GM23338 (cell line): ENCODE data around the gene OCEL1. TPM values are rescaled to one million over a fixed set of nuclear protein-coding genes. Genes with fewer than 3 reads are reported as not detected.

ENCODE experiments used
- ATAC-seq: fragments of 200-7000 bp; cut with Tn5 transposase; 3 replicates; pipeline ENCODE4 v1.9.1; 2020
- DNase-seq: peaks from one replicate; pipeline ENCODE4 v3.0.0-alpha.2; 2015; ENCODE audit warnings: low spot score
- H2AFZ ChIP-seq: fragments of 200-600 bp; sonication (generic); 2 replicates; pipeline ENCODE4 v1.8.0; 2016; ENCODE audit warnings: antibody characterized with exemption, mild to moderate bottlenecking, moderate library complexity
- H3F3A ChIP-seq: fragments of 200-600 bp; sonication (generic); replicated peaks from 2 replicates; pipeline ENCODE4 v1.8.0; 2017; ENCODE audit warnings: antibody characterized with exemption, mixed run types, low read depth
- H3K27ac ChIP-seq: fragments of 200-600 bp; sonication (generic); 2 replicates; pipeline ENCODE4 v1.6.1; 2016; ENCODE audit warnings: low read depth
- H3K27me3 ChIP-seq: fragments of 200-600 bp; sonication (generic); 2 replicates; pipeline ENCODE4 v1.8.0; 2016; ENCODE audit warnings: mild to moderate bottlenecking, mixed run types, moderate library complexity; ENCODE audit not compliant: insufficient read depth
- H3K36me3 ChIP-seq: fragments of 200-600 bp; sonication (generic); 2 replicates; pipeline ENCODE4 v1.8.0; 2016; ENCODE audit warnings: mild to moderate bottlenecking; ENCODE audit not compliant: insufficient read depth
- H3K4me1 ChIP-seq: fragments of 200-600 bp; sonication (generic); 2 replicates; pipeline ENCODE4 v1.8.0; 2016; ENCODE audit warnings: mild to moderate bottlenecking, moderate library complexity; ENCODE audit not compliant: insufficient read depth
- H3K4me2 ChIP-seq: fragments of 200-600 bp; sonication (generic); 2 replicates; pipeline ENCODE4 v1.7.1; 2017; ENCODE audit warnings: mixed run types
- H3K4me3 ChIP-seq: fragments of 200-600 bp; sonication (generic); 2 replicates; pipeline ENCODE4 v1.6.1; 2016; ENCODE audit warnings: mixed run types
- H3K79me2 ChIP-seq: fragments of 200-600 bp; sonication (generic); replicated peaks from 2 replicates; pipeline ENCODE4 v1.8.0; 2017; ENCODE audit warnings: mild to moderate bottlenecking; ENCODE audit not compliant: insufficient read depth
- H3K9me2 ChIP-seq: fragments of 200-600 bp; sonication (generic); 2 replicates; pipeline ENCODE4 v1.8.0; 2017; ENCODE audit not compliant: insufficient read depth
- H4K20me1 ChIP-seq: fragments of 200-600 bp; sonication (generic); replicated peaks from 2 replicates; pipeline ENCODE4 v1.8.0; 2017; ENCODE audit warnings: mild to moderate bottlenecking; ENCODE audit not compliant: insufficient read depth
- H3K27ac Mint-ChIP-seq: 2 replicates; pipeline ENCODE4 v1.8.0; 2020; ENCODE audit warnings: inconsistent platforms, mild to moderate bottlenecking, moderate library complexity, mixed read lengths
- H3K27me3 Mint-ChIP-seq: 3 replicates; pipeline ENCODE4 v1.8.0; 2022; ENCODE audit warnings: low read depth, mild to moderate bottlenecking, moderate library complexity, mixed read lengths, inconsistent platforms; ENCODE audit not compliant: insufficient read depth, poor library complexity
- H3K36me3 Mint-ChIP-seq: 3 replicates; pipeline ENCODE4 v1.8.0; 2021; ENCODE audit warnings: low read depth, mild to moderate bottlenecking, inconsistent platforms, moderate library complexity, mixed read lengths
- H3K4me1 Mint-ChIP-seq: 3 replicates; pipeline ENCODE4 v1.8.0; 2020; ENCODE audit warnings: mild to moderate bottlenecking, inconsistent platforms, mixed read lengths
- H3K4me3 Mint-ChIP-seq: 3 replicates; pipeline ENCODE4 v1.8.0; 2021; ENCODE audit warnings: moderate library complexity, mild to moderate bottlenecking, inconsistent platforms, mixed read lengths
- H3K9me3 Mint-ChIP-seq: 3 replicates; pipeline ENCODE4 v1.8.0; 2020; ENCODE audit warnings: moderate library complexity, mild to moderate bottlenecking, inconsistent platforms, mixed read lengths
- CREB1 ChIP-seq: fragments of 250-450 bp; sonication (Bioruptor Pico); IDR thresholded peaks from 2 replicates; pipeline ENCODE4 v1.5.0; 2020; ENCODE audit warnings: low read depth, mild to moderate bottlenecking, moderate library complexity
- CTCF ChIP-seq, 2 experiments: fragments of 200-600 bp in 1 of 2; sonication (generic) in 1 of 2; conservative IDR thresholded peaks; 2 replicates each; pipeline versions ENCODE4 v1.5.1 to v1.6.1; 2016 to 2017; ENCODE audit warnings: antibody characterized with exemption in 2 of 2, low read depth in 2 of 2, mild to moderate bottlenecking in 2 of 2, moderate library complexity in 1 of 2
- ETS1 ChIP-seq: IDR thresholded peaks from 2 replicates; pipeline ENCODE4 v1.6.1; 2016; ENCODE audit warnings: antibody characterized with exemption
- EZH2 ChIP-seq: fragments of 200-600 bp; sonication (generic); IDR thresholded peaks from one replicate; pipeline ENCODE4 v1.8.0; 2017; ENCODE audit warnings: antibody characterized with exemption, mild to moderate bottlenecking, low read depth; ENCODE audit not compliant: unreplicated experiment
- EZH2phosphoT487 ChIP-seq: fragments of 200-600 bp; sonication (generic); IDR thresholded peaks from one replicate; pipeline ENCODE4 v1.8.1; 2018; ENCODE audit warnings: antibody characterized with exemption; ENCODE audit not compliant: unreplicated experiment
- JUNB ChIP-seq: IDR thresholded peaks from one replicate; pipeline ENCODE4 v1.6.1; 2016; ENCODE audit warnings: antibody characterized with exemption; ENCODE audit not compliant: unreplicated experiment
- NANOG ChIP-seq: IDR thresholded peaks from 2 replicates; pipeline ENCODE4 v1.6.1; 2016; ENCODE audit warnings: antibody characterized with exemption, borderline replicate concordance
- POLR2AphosphoS5 ChIP-seq: IDR thresholded peaks from 2 replicates; pipeline ENCODE4 v1.6.1; 2016; ENCODE audit warnings: antibody characterized with exemption, low read depth
- ZNF114 ChIP-seq: fragments of 250-450 bp; sonication (Bioruptor Pico); IDR thresholded peaks from 2 replicates; pipeline ENCODE4 v1.5.0; 2020; ENCODE audit warnings: mild to moderate bottlenecking, moderate library complexity
- ZNF331 ChIP-seq: fragments of 250-450 bp; sonication (Bioruptor Pico); IDR thresholded peaks from 2 replicates; pipeline ENCODE4 v1.5.0; 2020; ENCODE audit warnings: low read depth, mild to moderate bottlenecking, moderate library complexity
- ZNF462 ChIP-seq: fragments of 250-450 bp; sonication (Bioruptor Pico); IDR thresholded peaks from 2 replicates; pipeline ENCODE4 v1.5.0; 2020; ENCODE audit warnings: mild to moderate bottlenecking, moderate library complexity
- polyA plus RNA-seq: library from polyadenylated mRNA; unstranded; fragments of >200 nt; fragmentation: Nextera tagmentation; extraction: Ambion mirVana; gene quantifications from 2 replicates; pipeline ENCODE4 v1.2.1, GENCODE V29; 2016
- total RNA-seq: library from RNA; depleted of rRNA; stranded (reverse); fragments of >200 nt; shearing (Covaris generic); gene quantifications from 2 replicates; pipeline ENCODE4 v1.2.3, GENCODE V29; 2014

Gene OCEL1
- total and polyA plus RNA-seq, 2 experiments from 2014 or later = 12.7 to 47.4 TPM

- Histone ChIP-seq H3K4me2 (peak overlapping the region; percentile 78), H4K20me1 (peaks cover 8% of the 10 kb centered on the region; the same call in 1 of the 2 replicates), H3K27me3 (no peaks in the 10 kb centered on the region), H3K27ac (peak overlapping the region; percentile 99), H3K79me2 (peaks cover 20% of the 10 kb centered on the region), H3K36me3 (no peaks in the 10 kb centered on the region), H3K4me3 (peak overlapping the region; percentile 75; the same call in 1 of the 2 replicates), H3K4me1 (peaks cover 32% of the 10 kb centered on the region), H3K9me2 (no peaks in the 10 kb centered on the region), H3F3A (peaks cover 29% of the 10 kb centered on the region), H2AFZ (no peak overlapping the region)
- Mint-ChIP-seq H3K36me3 (peaks cover 5% of the 10 kb centered on the region), H3K9me3 (no peaks in the 10 kb centered on the region), H3K4me1 (peaks cover 26% of the 10 kb centered on the region), H3K4me3 (peak overlapping the region; percentile 56), H3K27ac (peak overlapping the region; percentile 97), H3K27me3 (peaks cover 27% of the 10 kb centered on the region)
- DNase-seq (peak; percentile 91), ATAC-seq (peak; percentile 39)
- no peak for TF ChIP-seq CTCF (conservative IDR thresholded peaks at IDR 0.05; ENCODE audit: low read depth in 2 of 2)
- TF ChIP-seq CREB1 (CRISPR knock-in tag) = peak; percentile 59; the same call in 1 of the 2 replicates
- TF ChIP-seq ZNF331 (CRISPR knock-in tag) = no peak
- TF ChIP-seq EZH2 = no peak
- peak; percentile 22; the same call in 1 of the 2 replicates for TF ChIP-seq POLR2AphosphoS5
Measured at GRCh38 chr19:17248011-17248776, 22.2 kb downstream of the OCEL1 start.

- no peak overlapping the region for H3K27ac Mint-ChIP-seq
- Histone ChIP-seq H3K4me2 (no peak overlapping the region), H2AFZ (no peak overlapping the region), H3K9me2 (no peaks in the 10 kb centered on the region), H4K20me1 (no peaks in the 10 kb centered on the region), H3K4me1 (peaks cover 26% of the 10 kb centered on the region), H3F3A (peaks cover 22% of the 10 kb centered on the region), H3K27me3 (no peaks in the 10 kb centered on the region), H3K36me3 (no peaks in the 10 kb centered on the region), H3K27ac (no peak overlapping the region), H3K79me2 (peaks cover 1% of the 10 kb centered on the region), H3K4me3 (no peak overlapping the region)
- peaks cover 22% of the 10 kb centered on the region for H3K4me1 Mint-ChIP-seq
- no peak for DNase-seq
- no peak for ATAC-seq
- H3K36me3 Mint-ChIP-seq = peaks cover 8% of the 10 kb centered on the region
- no peaks in the 10 kb centered on the region for H3K9me3 Mint-ChIP-seq
- no peak overlapping the region for H3K4me3 Mint-ChIP-seq
- H3K27me3 Mint-ChIP-seq = peaks cover 22% of the 10 kb centered on the region
- TF ChIP-seq ZNF114 (CRISPR knock-in tag) (no peak), ZNF331 (CRISPR knock-in tag) (no peak), ZNF462 (no peak), EZH2phosphoT487 (no peak), ETS1 (no peak), POLR2AphosphoS5 (no peak), NANOG (no peak), JUNB (no peak)
Measured at GRCh38 chr19:17249887-17250548, 24.0 kb downstream of the OCEL1 start.
